Panc1 (cell line): Measurements from ENCODE around the gene IL2. TPM values are rescaled to one million over a fixed set of nuclear protein-coding genes. Genes with fewer than 3 reads are reported as not detected.

Experiments
- ATAC-seq: fragments of 200-7000 bp; cut with Tn5 transposase; 2 replicates; pipeline ENCODE4 v1.9.1; 2020; ENCODE audit warnings: mild to moderate bottlenecking, moderate library complexity
- BruUV-seq: library from RNA; stranded (reverse); fragments of 400-500 nt; replicated peaks from 2 replicates; lab custom pipeline; 2021; lab: Mats Ljungman, UMichigan
- CTCF ChIA-PET: fragments of 300-600 bp; sonication (Branson Sonifier 250); formaldehyde crosslinking; loops from one replicate; lab custom pipeline; 2022; ENCODE audit warnings: antibody characterized with exemption; lab: Charles Lee
- POLR2A ChIA-PET: fragments of 300-600 bp; sonication (Branson Sonifier 250); formaldehyde crosslinking; loops from one replicate; lab custom pipeline; 2022; ENCODE audit warnings: antibody characterized with exemption; lab: Charles Lee
- DNase-seq: peaks from one replicate; pipeline ENCODE4 v3.0.0-alpha.2; 2010; ENCODE audit warnings: low read depth, low spot score
- H3K27ac ChIP-seq: 2 replicates; pipeline ENCODE4 v1.5.1; 2011; ENCODE audit warnings: mild to moderate bottlenecking, low read length, inconsistent platforms
- H3K27me3 ChIP-seq: fragments of 200-500 bp; sonication (Bioruptor generic); 2 replicates; pipeline ENCODE4 v1.6.0; 2014; ENCODE audit warnings: low read length, inconsistent platforms; ENCODE audit not compliant: control insufficient read depth, insufficient read depth
- H3K36me3 ChIP-seq: fragments of 200-500 bp; sonication (Bioruptor generic); 2 replicates; pipeline ENCODE4 v1.5.1; 2014; ENCODE audit warnings: inconsistent platforms, mild to moderate bottlenecking, low read length, moderate library complexity; ENCODE audit not compliant: control insufficient read depth, insufficient read depth
- H3K4me1 ChIP-seq: 2 replicates; pipeline ENCODE4 v1.5.1; 2011; ENCODE audit warnings: inconsistent platforms, mild to moderate bottlenecking, low read length, moderate library complexity; ENCODE audit not compliant: control insufficient read depth, insufficient read depth
- H3K4me3 ChIP-seq, 2 experiments: 2 replicates each; pipeline ENCODE4 v1.5.1; 2011 to 2012; ENCODE audit warnings: low read depth in 2 of 2, low read length in 2 of 2, mild to moderate bottlenecking in 2 of 2, inconsistent platforms in 1 of 2, moderate library complexity in 1 of 2
- H3K9me3 ChIP-seq: fragments of 200-500 bp; sonication (Bioruptor generic); 2 replicates; pipeline ENCODE4 v1.5.1; 2014; ENCODE audit warnings: low read depth, mild to moderate bottlenecking, inconsistent platforms, low read length, moderate library complexity; ENCODE audit not compliant: control insufficient read depth, insufficient read depth
- POLR2AphosphoS5 ChIP-seq: IDR thresholded peaks from 2 replicates; pipeline ENCODE4 v1.6.1; 2012; ENCODE audit warnings: mild to moderate bottlenecking, low read depth, low read length, moderate library complexity
- SIN3A ChIP-seq: IDR thresholded peaks from 2 replicates; pipeline ENCODE4 v1.6.1; 2012; ENCODE audit warnings: low read depth, mild to moderate bottlenecking, low read length, moderate library complexity, borderline replicate concordance; ENCODE audit not compliant: insufficient read depth
- TCF7L2 ChIP-seq: IDR thresholded peaks from 2 replicates; pipeline ENCODE4 v1.6.1; 2011; ENCODE audit warnings: mild to moderate bottlenecking, low read depth, low read length, inconsistent platforms
- in situ Hi-C: cut with HindIII; loops from 2 replicates; pipeline ENCODE4 v1.10.0; 2016; ENCODE audit warnings: low sequenced_read_pairs, low pct_unique_long_range_greater_than_20kb
- intact Hi-C: fragments of 100-400 bp; cut with micrococcal nuclease; formaldehyde crosslinking; loops from one replicate; pipeline ENCODE4 v1.10.0; 2022; ENCODE audit not compliant: unreplicated experiment
- total RNA-seq: library from RNA; stranded (reverse); gene quantifications from one replicate; pipeline ENCODE4 v1.2.1, GENCODE V29; 2021; ENCODE audit not compliant: unreplicated experiment
- TF ChIP-seq, protein P1 (sequence below): fragments of 450-650 bp; IDR thresholded peaks from 2 replicates; pipeline ENCODE4 v1.5.1; 2017; ENCODE audit warnings: mild to moderate bottlenecking
- TF ChIP-seq, protein P2 (sequence below), 2 experiments: IDR thresholded peaks; 2 replicates each; pipeline ENCODE4 v1.6.1; 2011 to 2012; ENCODE audit warnings: low read depth in 2 of 2, control low read depth in 1 of 2, low read length in 1 of 2, mild to moderate bottlenecking in 1 of 2, moderate library complexity in 1 of 2; ENCODE audit not compliant: insufficient read depth in 1 of 2

IL2 gene
- total RNA-seq, 1 experiment from 2014 or later, result 0.57 TPM

DNA sequence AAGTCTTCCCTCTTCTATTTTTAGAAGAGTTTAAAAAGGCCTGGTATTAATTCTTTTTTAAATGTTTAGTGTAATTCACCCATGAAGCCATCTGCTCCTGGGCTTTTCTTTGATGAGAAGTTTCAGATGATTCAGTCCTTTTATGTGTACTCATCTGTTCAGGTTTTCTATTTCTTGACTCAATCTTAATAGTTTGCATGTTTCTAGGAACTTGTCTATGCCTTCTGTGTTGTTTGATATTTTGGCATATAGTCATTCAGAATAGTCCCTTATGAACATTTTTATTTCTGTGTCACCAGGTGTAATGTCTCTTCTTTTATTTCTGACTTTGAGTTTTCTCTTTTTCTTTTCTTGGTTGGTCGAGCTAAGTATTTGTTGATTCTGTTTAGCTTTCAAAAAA, 20.2 kb upstream of the IL2 start:
- ATAC-seq (no peak), DNase-seq (no peak)
- Histone ChIP-seq H3K4me3 (no peak overlapping the region), H3K27me3 (no peaks in the 10 kb centered on the region), H3K27ac (no peak overlapping the region), H3K4me1 (no peaks in the 10 kb centered on the region), H3K36me3 (no peaks in the 10 kb centered on the region), H3K9me3 (no peaks in the 10 kb centered on the region)
- ChIA-PET CTCF (no interaction called here), POLR2A (no interaction called here)
- TF ChIP-seq, protein P1, sequence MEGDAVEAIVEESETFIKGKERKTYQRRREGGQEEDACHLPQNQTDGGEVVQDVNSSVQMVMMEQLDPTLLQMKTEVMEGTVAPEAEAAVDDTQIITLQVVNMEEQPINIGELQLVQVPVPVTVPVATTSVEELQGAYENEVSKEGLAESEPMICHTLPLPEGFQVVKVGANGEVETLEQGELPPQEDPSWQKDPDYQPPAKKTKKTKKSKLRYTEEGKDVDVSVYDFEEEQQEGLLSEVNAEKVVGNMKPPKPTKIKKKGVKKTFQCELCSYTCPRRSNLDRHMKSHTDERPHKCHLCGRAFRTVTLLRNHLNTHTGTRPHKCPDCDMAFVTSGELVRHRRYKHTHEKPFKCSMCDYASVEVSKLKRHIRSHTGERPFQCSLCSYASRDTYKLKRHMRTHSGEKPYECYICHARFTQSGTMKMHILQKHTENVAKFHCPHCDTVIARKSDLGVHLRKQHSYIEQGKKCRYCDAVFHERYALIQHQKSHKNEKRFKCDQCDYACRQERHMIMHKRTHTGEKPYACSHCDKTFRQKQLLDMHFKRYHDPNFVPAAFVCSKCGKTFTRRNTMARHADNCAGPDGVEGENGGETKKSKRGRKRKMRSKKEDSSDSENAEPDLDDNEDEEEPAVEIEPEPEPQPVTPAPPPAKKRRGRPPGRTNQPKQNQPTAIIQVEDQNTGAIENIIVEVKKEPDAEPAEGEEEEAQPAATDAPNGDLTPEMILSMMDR, result no peak
- TF ChIP-seq SIN3A, result no peak
- no peak for TF ChIP-seq POLR2AphosphoS5
- no peak for TF ChIP-seq TCF7L2
- TF ChIP-seq, protein P2, sequence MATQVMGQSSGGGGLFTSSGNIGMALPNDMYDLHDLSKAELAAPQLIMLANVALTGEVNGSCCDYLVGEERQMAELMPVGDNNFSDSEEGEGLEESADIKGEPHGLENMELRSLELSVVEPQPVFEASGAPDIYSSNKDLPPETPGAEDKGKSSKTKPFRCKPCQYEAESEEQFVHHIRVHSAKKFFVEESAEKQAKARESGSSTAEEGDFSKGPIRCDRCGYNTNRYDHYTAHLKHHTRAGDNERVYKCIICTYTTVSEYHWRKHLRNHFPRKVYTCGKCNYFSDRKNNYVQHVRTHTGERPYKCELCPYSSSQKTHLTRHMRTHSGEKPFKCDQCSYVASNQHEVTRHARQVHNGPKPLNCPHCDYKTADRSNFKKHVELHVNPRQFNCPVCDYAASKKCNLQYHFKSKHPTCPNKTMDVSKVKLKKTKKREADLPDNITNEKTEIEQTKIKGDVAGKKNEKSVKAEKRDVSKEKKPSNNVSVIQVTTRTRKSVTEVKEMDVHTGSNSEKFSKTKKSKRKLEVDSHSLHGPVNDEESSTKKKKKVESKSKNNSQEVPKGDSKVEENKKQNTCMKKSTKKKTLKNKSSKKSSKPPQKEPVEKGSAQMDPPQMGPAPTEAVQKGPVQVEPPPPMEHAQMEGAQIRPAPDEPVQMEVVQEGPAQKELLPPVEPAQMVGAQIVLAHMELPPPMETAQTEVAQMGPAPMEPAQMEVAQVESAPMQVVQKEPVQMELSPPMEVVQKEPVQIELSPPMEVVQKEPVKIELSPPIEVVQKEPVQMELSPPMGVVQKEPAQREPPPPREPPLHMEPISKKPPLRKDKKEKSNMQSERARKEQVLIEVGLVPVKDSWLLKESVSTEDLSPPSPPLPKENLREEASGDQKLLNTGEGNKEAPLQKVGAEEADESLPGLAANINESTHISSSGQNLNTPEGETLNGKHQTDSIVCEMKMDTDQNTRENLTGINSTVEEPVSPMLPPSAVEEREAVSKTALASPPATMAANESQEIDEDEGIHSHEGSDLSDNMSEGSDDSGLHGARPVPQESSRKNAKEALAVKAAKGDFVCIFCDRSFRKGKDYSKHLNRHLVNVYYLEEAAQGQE (IDR thresholded peaks at IDR 0.05; ENCODE audit: insufficient read depth in 1 of 2, low read depth in 2 of 2, low read length in 1 of 2), result no peak
- in situ Hi-C loops (no loop called here), intact Hi-C loops (no loop called here)
- BruUV-seq, result no TSS peak

- no peak for ATAC-seq
- intact Hi-C loops (no loop called here), in situ Hi-C loops (no loop called here)
- no peaks in the 10 kb centered on the region for H3K27me3 ChIP-seq
- no peak for TF ChIP-seq SIN3A
- TF ChIP-seq TCF7L2, result no peak
- TF ChIP-seq, protein P2 (IDR thresholded peaks at IDR 0.05; ENCODE audit: insufficient read depth in 1 of 2, low read depth in 2 of 2, low read length in 1 of 2), result no peak
- TF ChIP-seq, protein P1, result no peak
- TF ChIP-seq POLR2AphosphoS5, result no peak
- H3K27ac ChIP-seq, result no peak overlapping the region
- no peak overlapping the region for H3K4me3 ChIP-seq
- ChIA-PET CTCF (no interaction called here), POLR2A (no interaction called here)
- no TSS peak for BruUV-seq
- no peaks in the 10 kb centered on the region for H3K36me3 ChIP-seq
- no peaks in the 10 kb centered on the region for H3K9me3 ChIP-seq
- H3K4me1 ChIP-seq, result no peaks in the 10 kb centered on the region
- DNase-seq, result no peak
These were observed 19.6 kb upstream of the IL2 start for GRCh38 chr4:122476126-122476525.
